GM18861 (cell line): ENCODE measurements around the gene NUP88.

Experiments
- ATAC-seq: cut with Tn5 transposase; IDR thresholded peaks from one replicate; pipeline ENCODE4 v1.9.1; 2021; ENCODE audit not compliant: unreplicated experiment

NUP88 gene

GRCh38 chr17:5361426-5361825 lies 58.0 kb downstream of the NUP88 start:
- ATAC-seq, result no peak

- ATAC-seq, result no peak
Observed at GRCh38 chr17:5355421-5356129, 63.9 kb downstream of the NUP88 start.

- ATAC-seq, result no peak
Observed at GRCh38 chr17:5354886-5355415, 64.5 kb downstream of the NUP88 start.

GRCh38 chr17:5354310-5354709 lies 65.2 kb downstream of the NUP88 start:
- no peak for ATAC-seq

- no peak for ATAC-seq
Observed at GRCh38 chr17:5352681-5353289, 66.7 kb downstream of the NUP88 start.

GRCh38 chr17:5344914-5345313 lies 74.5 kb downstream of the NUP88 start:
- no peak for ATAC-seq
